H1 (cell line): ENCODE measurements around the gene FCN3. TPM values are rescaled to one million over a fixed set of nuclear protein-coding genes. Genes with fewer than 3 reads are reported as not detected.

ENCODE experiments used
- CTCF ChIA-PET: fragments of 300-600 bp; sonication (Branson Sonifier 250); formaldehyde crosslinking; loops from one replicate; lab custom pipeline; 2021; ENCODE audit not compliant: partially characterized antibody; lab: Charles Lee
- POLR2A ChIA-PET: fragments of 300-600 bp; sonication (Branson Sonifier 250); formaldehyde crosslinking; loops from one replicate; lab custom pipeline; 2021; ENCODE audit warnings: inconsistent platforms; ENCODE audit not compliant: partially characterized antibody; lab: Charles Lee
- DNase-seq, 2 experiments: peaks; one replicate each; pipeline versions ENCODE4 v3.0.0 to v3.0.0-alpha.2; 2010 to 2022; ENCODE audit warnings: low spot score in 2 of 2, low read depth in 1 of 2, mixed read lengths in 1 of 2
- FAIRE-seq: peaks from 2 replicates; lab custom pipeline; 2011; peaks lifted over from hg19 to GRCh38; lab: Jason Lieb, UNC
- H2AFZ ChIP-seq: 2 replicates; pipeline ENCODE4 v1.8.1; 2012; ENCODE audit warnings: low read length, inconsistent platforms
- H2AK5ac ChIP-seq: 2 replicates; pipeline ENCODE4 v1.6.1; 2013; ENCODE audit warnings: low read depth, low read length
- H2BK120ac ChIP-seq: replicated peaks from 2 replicates; pipeline ENCODE3; 2013; ENCODE audit warnings: low read depth, low read length, inconsistent platforms
- H2BK12ac ChIP-seq: 2 replicates; pipeline ENCODE4 v1.6.1; 2013; ENCODE audit warnings: low read depth, low read length
- H2BK15ac ChIP-seq: 2 replicates; pipeline ENCODE4 v1.6.1; 2013; ENCODE audit warnings: low read length
- H2BK20ac ChIP-seq: 2 replicates; pipeline ENCODE4 v1.6.1; 2013; ENCODE audit warnings: low read length
- H2BK5ac ChIP-seq: 2 replicates; pipeline ENCODE4 v1.6.1; 2013; ENCODE audit warnings: low read depth, low read length
- H3K14ac ChIP-seq: 2 replicates; pipeline ENCODE4 v1.6.1; 2013; ENCODE audit warnings: inconsistent platforms; ENCODE audit not compliant: insufficient read length
- H3K18ac ChIP-seq: 2 replicates; pipeline ENCODE4 v1.6.1; 2013; ENCODE audit warnings: low read length; ENCODE audit errors: extremely low read depth
- H3K23ac ChIP-seq: 2 replicates; pipeline ENCODE4 v1.6.1; 2013; ENCODE audit warnings: inconsistent platforms; ENCODE audit not compliant: insufficient read length
- H3K23me2 ChIP-seq: 2 replicates; pipeline ENCODE4 v1.6.1; 2013; ENCODE audit warnings: low read depth, low read length
- H3K27ac ChIP-seq: 2 replicates; pipeline ENCODE4 v1.6.1; 2011; ENCODE audit warnings: low read depth, low read length, inconsistent platforms
- H3K27me3 ChIP-seq, 4 experiments: replicated peaks in 1 of 4; 1 replicate in 1 of 4; 2 replicates in 3 of 4; pipeline versions ENCODE4 v1.6.1 to v1.8.1; 2011 to 2013; ENCODE audit warnings: low read length in 3 of 4, mild to moderate bottlenecking in 3 of 4, inconsistent platforms in 2 of 4, mixed read lengths in 2 of 4, moderate library complexity in 1 of 4; ENCODE audit not compliant: control insufficient read depth in 3 of 4, insufficient read depth in 3 of 4; ENCODE audit errors: extremely low read depth in 1 of 4
- H3K36me3 ChIP-seq, 4 experiments: 2 replicates each; pipeline versions ENCODE4 v1.6.1 to v1.8.1; 2011 to 2013; ENCODE audit warnings: mild to moderate bottlenecking in 4 of 4, low read length in 3 of 4, moderate library complexity in 2 of 4, control low read depth in 1 of 4, inconsistent platforms in 1 of 4; ENCODE audit not compliant: insufficient read depth in 4 of 4, control insufficient read depth in 2 of 4
- H3K4ac ChIP-seq: replicated peaks from 2 replicates; pipeline ENCODE3; 2013; ENCODE audit warnings: low read length, low read depth, mixed read lengths, inconsistent platforms; ENCODE audit not compliant: insufficient read length
- H3K4me1 ChIP-seq, 4 experiments: replicated peaks in 1 of 4; 1 replicate in 1 of 4; 2 replicates in 3 of 4; pipeline versions ENCODE4 v1.6.1 to v1.8.1; 2011 to 2013; ENCODE audit warnings: low read length in 3 of 4, inconsistent platforms in 2 of 4, mixed read lengths in 1 of 4; ENCODE audit not compliant: insufficient read depth in 4 of 4, control insufficient read depth in 3 of 4
- H3K4me2 ChIP-seq, 2 experiments: 2 replicates each; pipeline versions ENCODE4 v1.6.1 to v1.8.1; 2011 to 2013; ENCODE audit warnings: low read depth in 2 of 2, low read length in 2 of 2, control low read depth in 1 of 2, inconsistent platforms in 1 of 2, mild to moderate bottlenecking in 1 of 2; ENCODE audit not compliant: insufficient read depth in 1 of 2
- H3K4me3 ChIP-seq, 4 experiments: fragments of 200-600, 300-600 bp in 1 of 4; sonication (generic), shearing (Covaris generic), sonication (Bioruptor Twin) in 1 of 4; 2 replicates each; pipeline versions ENCODE4 v1.5.1 to v1.8.1; 2011 to 2016; ENCODE audit warnings: low read length in 4 of 4, low read depth in 3 of 4, control low read depth in 2 of 4, inconsistent platforms in 2 of 4, mild to moderate bottlenecking in 2 of 4, mixed read lengths in 1 of 4, moderate library complexity in 1 of 4; ENCODE audit not compliant: insufficient read depth in 2 of 4; ENCODE audit errors: extremely low read depth in 1 of 4
- H3K56ac ChIP-seq: replicated peaks from 2 replicates; pipeline ENCODE3; 2013; ENCODE audit warnings: low read depth, mild to moderate bottlenecking, mixed read lengths, low read length, inconsistent platforms; ENCODE audit not compliant: insufficient read length
- H3K79me1 ChIP-seq: 2 replicates; pipeline ENCODE4 v1.6.1; 2013; ENCODE audit warnings: low read depth, low read length, control low read depth
- H3K79me2 ChIP-seq, 2 experiments: 2 replicates each; pipeline versions ENCODE4 v1.6.1 to v1.8.1; 2012 to 2013; ENCODE audit warnings: low read length in 2 of 2, mild to moderate bottlenecking in 2 of 2, inconsistent platforms in 1 of 2; ENCODE audit not compliant: insufficient read depth in 2 of 2, control insufficient read depth in 1 of 2
- H3K9ac ChIP-seq, 4 experiments: replicated peaks in 1 of 4; 1 replicate in 1 of 4; 2 replicates in 3 of 4; pipeline versions ENCODE4 v1.6.1 to v1.8.1; 2011 to 2013; ENCODE audit warnings: low read depth in 3 of 4, low read length in 3 of 4, control low read depth in 2 of 4, mild to moderate bottlenecking in 2 of 4, moderate library complexity in 2 of 4, inconsistent platforms in 1 of 4; ENCODE audit errors: extremely low read depth in 1 of 4
- H3K9me3 ChIP-seq, 2 experiments: 2 replicates each; pipeline versions ENCODE4 v1.6.1 to v1.8.1; 2012 to 2013; ENCODE audit warnings: mild to moderate bottlenecking in 2 of 2, moderate library complexity in 2 of 2, control low read depth in 1 of 2, inconsistent platforms in 1 of 2, low read depth in 1 of 2, low read length in 1 of 2, mixed read lengths in 1 of 2; ENCODE audit not compliant: insufficient read depth in 2 of 2
- H4K20me1 ChIP-seq, 2 experiments: replicated peaks in 1 of 2; 2 replicates each; pipeline versions ENCODE3 to v1.8.1; 2011 to 2013; ENCODE audit warnings: inconsistent platforms in 2 of 2, low read length in 2 of 2, mild to moderate bottlenecking in 1 of 2; ENCODE audit not compliant: insufficient read depth in 2 of 2, control insufficient read depth in 1 of 2
- H4K5ac ChIP-seq: 2 replicates; pipeline ENCODE4 v1.6.1; 2013; ENCODE audit warnings: low read length, low read depth, mixed read lengths, inconsistent platforms; ENCODE audit not compliant: insufficient read length
- H4K8ac ChIP-seq: 2 replicates; pipeline ENCODE4 v1.8.0; 2013; ENCODE audit warnings: mild to moderate bottlenecking, moderate library complexity, low read length, inconsistent platforms; ENCODE audit not compliant: insufficient read depth; ENCODE audit errors: extremely low read depth
- H4K91ac ChIP-seq: replicated peaks from 2 replicates; pipeline ENCODE3; 2013; ENCODE audit warnings: low read length, mixed read lengths, inconsistent platforms; ENCODE audit not compliant: insufficient read length
- CREB1 ChIP-seq: IDR thresholded peaks from 2 replicates; pipeline ENCODE4 v1.6.1; 2012; ENCODE audit warnings: inconsistent platforms
- CTBP2 ChIP-seq: IDR thresholded peaks from 2 replicates; pipeline ENCODE4 v1.7.0; 2011; ENCODE audit warnings: borderline replicate concordance, mild to moderate bottlenecking, moderate library complexity, mixed read lengths, low read length; ENCODE audit not compliant: insufficient read depth, insufficient read length
- E2F6 ChIP-seq: IDR thresholded peaks from 2 replicates; pipeline ENCODE4 v1.6.1; 2012; ENCODE audit warnings: inconsistent platforms
- JUN ChIP-seq: IDR thresholded peaks from 2 replicates; pipeline ENCODE4 v1.6.1; 2011; ENCODE audit warnings: low read depth, mild to moderate bottlenecking, improper control_type of control experiment, low read length
- JUND ChIP-seq: IDR thresholded peaks from 2 replicates; pipeline ENCODE4 v1.6.1; 2011; ENCODE audit warnings: mild to moderate bottlenecking, improper control_type of control experiment, low read length
- KDM4A ChIP-seq: IDR thresholded peaks from one replicate; pipeline ENCODE4 v1.7.1; 2012; ENCODE audit warnings: low read depth, mild to moderate bottlenecking, moderate library complexity, low read length, inconsistent platforms; ENCODE audit not compliant: severe bottlenecking
- MAFK ChIP-seq: IDR thresholded peaks from 2 replicates; pipeline ENCODE4 v1.6.1; 2012; ENCODE audit warnings: low read depth, mild to moderate bottlenecking, improper control_type of control experiment, low read length
- RAD21 ChIP-seq, 2 experiments: IDR thresholded peaks in 1 of 2; conservative IDR thresholded peaks in 1 of 2; 2 replicates each; pipeline ENCODE4 v1.6.1; 2011; ENCODE audit warnings: low read depth in 2 of 2, low read length in 2 of 2, improper control_type of control experiment in 1 of 2, inconsistent platforms in 1 of 2, mild to moderate bottlenecking in 1 of 2, moderate library complexity in 1 of 2
- SUZ12 ChIP-seq: fragments of 200-600 bp; sonication (generic); IDR thresholded peaks from 2 replicates; pipeline ENCODE4 v1.6.1; 2012; ENCODE audit warnings: mild to moderate bottlenecking, inconsistent platforms, low read length, moderate library complexity, mixed read lengths
- TAF1 ChIP-seq: IDR thresholded peaks from 2 replicates; pipeline ENCODE4 v1.6.1; 2011; ENCODE audit warnings: mild to moderate bottlenecking, low read depth, low read length
- WGBS, 2 experiments: shearing (Covaris generic) in 1 of 2; methylation state at CpG; one replicate each; pipeline versions ENCODE4 v1.1.6 to v1.1.7; 2013 to 2015; ENCODE audit warnings: low lambda C conversion rate in 2 of 2, mixed read lengths in 2 of 2, inconsistent platforms in 1 of 2, low coverage in 1 of 2, missing lambda C conversion rate in 1 of 2; ENCODE audit not compliant: insufficient replicate concordance in 2 of 2, insufficient coverage in 1 of 2, insufficient read length in 1 of 2; ENCODE audit errors: extremely low coverage in 1 of 2, missing lambda C conversion rate in 1 of 2; 5-methylcytosine and 5-hydroxymethylcytosine counted together
- polyA plus RNA-seq, 7 experiments: library from polyadenylated mRNA; depleted of rRNA in 3 of 7; stranded (reverse) in 5 of 7; unstranded in 2 of 7; fragments of >200 nt in 5 of 7; fragments of 200-250 nt in 2 of 7; gene quantifications; 1 replicate in 5 of 7; 2 replicates in 1 of 7; 4 replicates in 1 of 7; pipeline versions ENCODE4 v1.2.1 to v1.2.3, GENCODE V29; 2011 to 2013; ENCODE audit warnings: missing spikeins in 2 of 7, mixed read lengths in 2 of 7
- total RNA-seq: library from RNA; stranded (reverse); fragmentation: NEBNext Ultra II Directional; extraction: Animal tissue kit (Norgen Biotek cat#: 25700); gene quantifications from 2 replicates; pipeline ENCODE4 v1.2.1, GENCODE V29; 2021

Gene FCN3
- total and polyA plus RNA-seq, 2 of the 8 experiments (the other 6 are each of a cell fraction or from before 2014, with no cell fraction given): 0.30 to 0.57 TPM

- H3K27ac ChIP-seq: peak within 1 kb of the TSS; percentile 45; the same call in 1 of the 2 replicates
- no peak within 1 kb of the TSS for H3K56ac ChIP-seq
- peak within 1 kb of the TSS; percentile 82 for H2AFZ ChIP-seq
- TF ChIP-seq KDM4A (peak; percentile 58), SUZ12 (no peak), CREB1 (peak; percentile 88), MAFK (no peak), E2F6 (peak; percentile 57; the same call in 1 of the 2 replicates), CTBP2 (peak; percentile 37), JUND (peak; percentile 92), JUN (0 out of 2 replicates have a peak, but pooled peaks have one; percentile 39), TAF1 (peak; percentile 32; the same call in 1 of the 2 replicates), RAD21 (IDR thresholded peaks at IDR 0.05 in 1 of 2, conservative IDR thresholded peaks at IDR 0.05 in 1 of 2; ENCODE audit: low read depth in 2 of 2, low read length in 2 of 2) (peak; percentile 16 to 36; a peak in 3 of 4 replicates)
Observed at GRCh38 chr1:27392096-27392777, 17.6 kb upstream of the FCN3 start, which contains the start of gene GPR3. Gene GPR3, plus strand, starts transcription at chr1:27392622. Its CDS starts 1,177 bp downstream, at chr1:27393799.

More at GRCh38 chr1:27392096-27392777, 17.6 kb upstream of the FCN3 start, which contains the start of gene GPR3:
- H3K4me1 ChIP-seq: peaks cover 2 to 19% (median 12%) of the 10 kb centered on the region in 4 experiments
- no peaks in the 10 kb centered on the region for H3K36me3 ChIP-seq
- H2BK15ac ChIP-seq: peak within 1 kb of the TSS; percentile 46; the same call in 1 of the 2 replicates
- H4K8ac ChIP-seq: peak within 1 kb of the TSS; percentile 53
- CTCF ChIA-PET: interaction anchor here (0.8 to 18.9 kb wide), 21 partner anchors 7 to 346 kb away, joined by 3 to 625 read pairs (median 6); partner anchors contain the start of genes CD164L2, FAM76A, FCN3 and MAP3K6
- no peak within 1 kb of the TSS for H2BK120ac ChIP-seq
- peak within 1 kb of the TSS; percentile 83 for H2BK5ac ChIP-seq
- peak within 1 kb of the TSS; percentile 75; the same call in 1 of the 2 replicates for H2BK12ac ChIP-seq
- DNase-seq (peak; percentile 82 to 97), FAIRE-seq (no peak)
- no peak within 1 kb of the TSS for H4K5ac ChIP-seq
- peak within 1 kb of the TSS; percentile 48 for H2BK20ac ChIP-seq
- H3K79me2 ChIP-seq: no peaks in the 10 kb centered on the region
- no peak within 1 kb of the TSS for H3K14ac ChIP-seq
- peaks cover 13% of the 10 kb centered on the region for H3K23me2 ChIP-seq
- POLR2A ChIA-PET: interaction anchor here (1.1 to 2.5 kb wide), 8 partner anchors 27 to 93 kb away, joined by 3 to 11 read pairs (median 4); no protein-coding TSS in a partner anchor
- H4K91ac ChIP-seq: peak within 1 kb of the TSS; percentile 63
- H3K23ac ChIP-seq: no peak within 1 kb of the TSS
- H3K9ac ChIP-seq: peak within 1 kb of the TSS; percentile 26 to 82 (median 56); a peak in 6 of 7 replicates
- H3K9me3 ChIP-seq: no peaks in the 10 kb centered on the region
- H3K4ac ChIP-seq: peak within 1 kb of the TSS; percentile 73
- H3K18ac ChIP-seq: peak within 1 kb of the TSS; percentile 83
- H3K4me2 ChIP-seq: peak within 1 kb of the TSS; percentile 85 to 92
- H3K27me3 ChIP-seq: no peaks in the 10 kb centered on the region
- no peaks in the 10 kb centered on the region for H3K79me1 ChIP-seq
- WGBS, 2 experiments: 5% methylated on average over 41 of the region's 69 CpGs; no CpG with 5 or more reads in 1 of the 2 experiments
- H3K4me3 ChIP-seq: peak within 1 kb of the TSS; percentile 61 to 82 (median 70)
- peaks cover 2 to 6% of the 10 kb centered on the region in 2 experiments for H4K20me1 ChIP-seq
- no peak within 1 kb of the TSS for H2AK5ac ChIP-seq
